GM18511 (cell line): Measurements from ENCODE around the gene ANKFY1.

Experiments used
- ATAC-seq: cut with Tn5 transposase; IDR thresholded peaks from one replicate; pipeline ENCODE4 v1.9.1; 2021; ENCODE audit warnings: mild to moderate bottlenecking, moderate library complexity; ENCODE audit not compliant: unreplicated experiment

The ANKFY1 gene

DNA sequence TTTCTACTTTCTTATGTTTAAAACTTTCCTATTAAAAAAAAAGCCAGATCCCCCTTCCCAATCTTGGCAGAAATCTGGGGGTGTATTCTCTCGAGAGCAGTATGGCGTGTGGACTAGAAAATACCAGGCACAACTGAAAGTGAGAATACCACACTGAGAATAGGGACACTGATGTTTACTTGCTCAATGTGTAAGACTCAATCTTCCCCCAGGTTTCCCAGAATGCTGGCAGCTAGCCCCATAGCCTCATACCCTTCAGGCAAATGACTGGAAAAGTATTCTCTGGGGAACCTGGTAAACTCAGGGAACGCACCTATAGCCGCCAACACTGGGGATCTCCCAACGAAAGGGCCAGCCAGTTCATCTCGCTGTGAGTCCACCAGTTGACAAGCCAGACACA is 136.2 kb downstream of the ANKFY1 start:
- no peak for ATAC-seq

DNA sequence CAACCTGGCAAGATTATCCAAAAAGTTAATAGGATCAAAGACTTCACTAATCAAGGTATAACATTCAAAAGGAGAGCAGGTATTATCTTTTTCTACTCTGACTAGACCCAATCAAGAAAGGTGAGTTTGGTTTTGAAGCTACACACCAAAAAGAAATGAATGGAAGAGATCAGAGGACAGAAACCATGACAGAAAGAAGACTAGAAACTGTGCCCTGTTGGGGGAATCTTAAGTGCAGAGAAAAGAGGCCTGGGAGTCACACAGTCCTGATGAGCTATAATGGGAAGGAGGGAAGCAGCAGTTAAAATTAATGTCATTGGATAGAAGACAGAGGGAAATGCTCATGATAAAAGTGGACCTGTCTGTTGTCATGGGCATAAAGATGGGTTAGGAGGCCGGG is 138.2 kb downstream of the ANKFY1 start:
- ATAC-seq: no peak

DNA sequence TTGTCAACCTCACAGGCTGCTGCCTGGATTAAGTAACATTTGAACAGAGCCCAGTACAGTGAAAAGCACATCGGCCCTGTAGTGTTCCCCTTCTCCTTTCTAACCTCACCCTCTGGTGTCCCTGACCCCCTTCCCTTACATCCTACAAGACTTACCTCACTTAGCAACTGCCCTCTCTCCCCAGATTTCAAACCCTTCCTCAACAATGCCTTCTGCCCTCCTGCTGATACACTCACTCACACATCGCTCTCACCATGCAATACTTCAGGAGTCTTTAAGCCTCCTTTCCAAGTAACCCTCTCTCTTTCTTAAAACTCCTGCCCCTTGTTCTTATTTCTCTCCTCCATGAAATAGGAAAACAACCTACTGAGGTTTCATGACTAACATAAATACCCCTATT is 138.8 kb downstream of the ANKFY1 start:
- no peak for ATAC-seq

DNA sequence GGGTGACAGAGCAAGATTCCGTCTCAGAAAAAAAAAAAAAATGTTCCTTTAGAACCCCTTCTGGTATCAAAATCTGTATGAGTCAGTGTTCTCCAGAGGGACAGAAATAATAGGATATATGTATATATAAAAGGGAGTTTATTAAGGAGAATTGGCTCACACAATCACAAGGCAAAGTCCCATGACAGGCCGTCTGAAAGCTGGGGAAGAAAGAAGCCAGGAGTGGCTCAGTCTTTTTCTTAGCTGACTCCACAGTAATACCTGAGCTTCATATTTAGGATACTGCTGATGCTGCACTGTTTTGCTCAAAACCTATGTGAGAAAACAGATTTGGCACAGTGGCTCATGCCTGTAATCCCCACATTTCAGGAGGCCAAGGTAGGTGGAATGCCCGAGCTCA is 143.4 kb downstream of the ANKFY1 start:
- no peak for ATAC-seq

DNA sequence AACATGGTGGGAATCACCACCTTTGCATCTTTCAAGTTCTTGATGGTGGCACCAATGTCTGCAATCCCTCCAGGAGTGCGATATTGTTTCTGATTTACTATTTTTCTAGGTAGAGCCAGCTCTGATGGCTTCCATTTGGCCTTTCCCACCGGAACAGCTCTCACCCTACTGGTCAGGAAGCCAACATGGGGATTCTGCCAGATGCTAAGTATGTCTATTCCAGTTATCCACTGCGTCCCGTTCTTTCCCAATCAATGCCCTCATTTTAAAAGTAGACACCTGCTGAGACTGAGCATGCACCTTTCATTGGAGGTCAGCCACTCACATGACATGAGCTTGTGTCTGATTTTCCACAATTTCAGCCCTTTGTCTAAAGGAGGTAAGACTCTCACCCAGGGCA is 144.5 kb downstream of the ANKFY1 start:
- no peak for ATAC-seq

DNA sequence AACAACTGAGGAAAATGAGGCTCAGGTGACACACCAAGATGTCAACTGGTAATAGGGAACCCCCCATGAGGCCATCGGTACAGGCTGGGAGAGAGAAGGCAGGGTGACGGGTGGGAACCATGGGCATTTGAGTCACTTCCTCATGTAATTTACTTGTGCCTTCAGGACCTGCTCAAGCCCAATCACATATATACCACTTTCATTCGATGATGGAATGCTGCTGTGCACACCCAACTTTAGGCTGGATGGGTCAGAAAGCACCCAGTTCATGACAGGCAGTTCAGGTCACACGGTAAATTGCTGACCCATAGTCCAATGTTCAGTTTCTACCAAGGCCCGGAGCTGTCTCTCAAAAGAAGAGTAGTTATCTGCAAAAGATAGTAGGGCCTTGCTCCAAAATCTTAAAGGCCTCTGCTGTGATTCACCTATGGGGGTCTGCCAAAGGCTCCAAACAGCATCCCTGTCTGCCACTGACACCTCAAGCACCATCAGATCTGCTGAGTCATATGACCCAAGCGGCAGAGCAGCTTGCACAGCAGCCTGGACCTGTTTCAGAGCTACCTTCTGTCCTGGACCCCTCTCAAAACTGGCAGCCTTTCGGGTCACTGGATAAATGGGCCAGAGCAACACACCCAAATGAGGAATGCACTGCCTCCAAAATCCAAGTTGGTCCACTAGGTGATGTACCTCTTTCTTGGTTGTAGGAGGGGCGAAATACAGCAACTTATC is 145.6 kb downstream of the ANKFY1 start:
- no peak for ATAC-seq

DNA sequence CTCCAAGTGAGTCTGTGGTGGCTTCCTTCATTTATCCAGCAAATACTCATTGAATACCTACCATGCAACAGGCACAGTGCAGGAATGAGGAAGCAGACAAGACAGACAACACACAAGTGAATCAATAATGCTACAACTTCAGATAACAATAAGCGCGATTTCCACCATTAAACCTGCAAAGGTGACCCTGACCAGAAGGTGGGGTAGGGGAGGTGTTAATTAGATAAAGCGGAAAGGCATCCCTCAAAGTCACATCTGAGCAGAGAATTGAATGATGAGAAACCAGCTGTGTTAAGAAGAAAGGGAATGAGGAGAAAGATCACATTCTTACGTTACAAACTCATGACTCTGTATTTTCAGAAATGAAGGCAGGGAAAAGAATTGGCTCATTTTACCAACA is 147.3 kb downstream of the ANKFY1 start:
- ATAC-seq: no peak
